Activated effector memory CD4-positive, alpha-beta T cell treated with anti-CD3 and anti-CD28 coated beads, Interleukin-2, amount 50 U/mL, for 16 hours (primary cell): ENCODE measurements around the gene F2RL2.

Experiments
- DNase-seq: peaks from one replicate; pipeline ENCODE4 v3.0.0-alpha.2; 2020

F2RL2 gene

DNA sequence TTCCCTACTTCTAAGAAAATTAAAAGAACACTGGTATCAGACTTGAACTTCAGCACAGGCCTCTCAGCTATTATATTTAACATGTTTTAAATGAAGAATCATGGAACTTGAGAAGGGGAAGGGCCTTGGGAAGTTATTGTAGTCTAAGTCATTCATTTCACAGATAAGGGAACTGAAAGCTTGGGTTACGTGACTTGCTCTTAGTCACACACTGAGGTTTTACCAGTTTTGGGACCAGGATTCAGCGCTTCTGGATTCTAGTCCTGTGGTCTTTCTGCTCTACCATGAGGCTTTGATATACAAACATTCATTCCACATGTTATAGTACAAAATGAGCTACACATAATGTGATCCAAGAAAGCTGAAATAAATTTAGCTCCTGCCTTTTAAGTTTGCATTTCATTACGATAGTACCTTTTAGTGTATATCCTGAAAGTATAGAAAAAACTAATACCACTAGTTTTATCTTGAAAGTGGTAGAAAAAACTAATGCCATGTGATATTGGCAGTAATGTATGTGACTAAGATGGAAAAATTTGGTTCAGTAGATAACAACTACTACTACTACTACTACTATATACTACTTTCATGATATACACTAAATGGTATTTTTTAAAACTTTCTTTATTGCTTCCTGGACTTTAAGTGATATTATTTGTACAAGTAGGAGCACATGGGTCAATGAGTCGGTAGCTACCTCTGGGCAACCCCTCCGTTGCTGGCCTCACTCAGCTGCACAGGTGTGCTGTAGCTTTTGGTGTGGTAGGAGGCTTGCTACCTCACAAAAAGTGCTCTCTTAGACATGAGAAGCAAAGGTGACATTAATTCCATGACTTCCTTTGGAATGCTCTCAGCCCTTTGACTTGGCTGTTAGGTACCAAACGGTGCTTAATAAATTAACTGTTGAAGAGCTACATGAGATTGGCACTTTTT is 40.7 kb downstream of the F2RL2 start:
- DNase-seq = no peak

DNA sequence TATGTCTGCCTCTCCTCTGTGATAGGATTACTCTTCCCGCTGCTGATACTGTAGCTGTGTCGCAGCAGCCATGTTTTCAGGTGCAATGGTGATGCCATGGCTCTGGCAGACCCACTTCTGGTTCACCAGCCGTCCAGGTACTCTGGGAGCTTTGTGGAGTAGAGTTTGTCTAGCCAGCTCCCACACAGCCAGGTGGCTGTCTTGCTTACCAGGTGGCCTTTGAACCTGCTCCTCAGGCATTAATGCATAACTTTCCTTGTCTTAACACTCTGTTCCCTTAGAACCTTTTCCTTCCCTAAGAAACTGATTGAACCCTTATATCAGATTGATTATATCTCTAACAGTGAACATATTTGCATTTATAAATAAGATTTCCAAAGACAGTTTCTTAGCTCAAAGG is 42.2 kb downstream of the F2RL2 start:
- DNase-seq = no peak

DNA sequence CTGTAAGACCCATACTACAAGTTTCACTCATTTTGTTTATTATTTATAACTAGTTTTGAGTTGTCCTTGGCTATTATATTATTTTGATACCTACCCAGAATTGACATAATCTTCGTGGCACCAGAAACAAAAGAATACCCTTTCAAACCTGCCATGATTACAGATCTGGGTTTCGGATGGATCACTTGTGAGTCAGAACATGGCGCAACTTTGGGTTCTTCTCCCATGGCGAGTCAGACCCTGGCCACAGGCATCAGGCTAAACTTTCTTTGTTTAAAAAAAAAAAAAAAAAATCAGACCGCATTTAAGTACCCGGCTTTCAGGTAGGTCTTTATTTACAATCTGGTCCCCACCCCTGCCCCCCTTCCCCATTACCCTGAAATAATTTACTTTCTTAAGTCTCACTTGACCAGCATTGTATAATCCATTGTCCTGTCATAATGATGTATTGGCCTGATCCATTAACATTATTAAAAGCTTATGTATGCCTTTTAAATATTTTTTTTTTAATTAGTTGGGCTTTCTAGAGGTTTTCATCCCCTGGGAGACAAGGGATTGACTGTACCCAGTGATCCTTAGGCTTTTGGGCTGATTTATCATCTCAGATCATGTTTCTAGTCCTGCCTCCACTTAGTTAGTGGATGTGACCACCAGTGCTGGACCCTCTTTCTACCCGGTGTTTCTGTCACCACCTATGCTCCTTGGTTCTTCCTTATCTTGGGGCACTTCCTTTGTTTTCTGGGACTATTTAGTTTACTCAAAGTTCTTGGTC is 43.9 kb downstream of the F2RL2 start:
- no peak for DNase-seq

DNA sequence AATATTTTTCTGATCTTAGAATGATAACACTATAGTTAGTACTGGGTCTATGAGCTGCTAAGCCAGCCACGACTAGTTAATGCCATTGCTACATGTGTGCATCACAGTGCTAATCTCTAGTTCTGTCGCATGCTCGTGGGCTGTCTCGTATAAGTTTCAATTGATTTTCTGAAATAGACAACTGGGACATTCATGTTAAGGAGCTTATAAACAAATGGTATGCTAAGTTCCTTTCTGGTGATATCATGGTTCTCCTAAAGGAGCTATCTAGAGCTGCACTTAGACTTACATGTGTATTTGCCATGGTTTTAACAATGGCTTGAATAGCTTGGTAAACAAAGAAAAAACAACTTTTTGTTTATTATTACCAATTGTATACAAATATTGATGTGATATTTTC is 46.2 kb downstream of the F2RL2 start:
- no peak for DNase-seq

DNA sequence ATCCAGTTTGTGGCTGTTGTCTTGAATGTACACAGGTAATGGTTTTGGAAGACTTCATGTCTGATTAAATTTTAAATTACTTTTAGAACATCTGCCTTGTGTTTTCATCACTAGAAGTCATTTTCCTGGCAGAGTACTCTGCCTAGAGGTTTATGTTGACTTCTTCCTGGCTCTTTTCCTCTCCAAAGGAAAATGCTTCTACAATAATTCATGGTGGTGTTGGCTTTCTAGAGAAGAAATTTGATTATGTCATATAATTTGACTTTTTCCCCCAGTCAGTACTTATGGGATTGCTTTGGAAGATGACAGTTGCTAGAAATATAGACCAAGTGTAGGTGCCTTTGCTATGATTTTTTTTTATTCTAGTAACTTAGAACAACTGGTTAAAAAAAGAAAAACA is 46.8 kb downstream of the F2RL2 start:
- DNase-seq = no peak

DNA sequence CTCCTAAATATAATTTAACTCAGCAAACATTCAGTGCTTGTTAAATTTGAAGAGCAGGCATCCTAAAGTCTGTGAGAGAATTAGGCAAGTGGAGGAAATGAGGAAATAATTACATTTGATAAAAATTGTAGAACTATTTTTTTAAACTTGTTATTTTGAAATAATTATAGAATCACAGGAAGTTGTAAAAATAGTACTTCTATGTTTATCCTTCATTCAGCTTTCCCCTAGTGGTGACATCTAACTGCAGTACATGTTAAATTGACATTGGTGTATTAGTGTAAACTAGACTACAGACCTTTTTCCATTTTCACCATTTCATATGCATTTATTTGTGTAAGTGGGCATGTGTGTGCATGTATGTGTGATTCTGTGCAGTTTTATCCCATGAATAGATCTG is 51.6 kb downstream of the F2RL2 start:
- DNase-seq = no peak

DNA sequence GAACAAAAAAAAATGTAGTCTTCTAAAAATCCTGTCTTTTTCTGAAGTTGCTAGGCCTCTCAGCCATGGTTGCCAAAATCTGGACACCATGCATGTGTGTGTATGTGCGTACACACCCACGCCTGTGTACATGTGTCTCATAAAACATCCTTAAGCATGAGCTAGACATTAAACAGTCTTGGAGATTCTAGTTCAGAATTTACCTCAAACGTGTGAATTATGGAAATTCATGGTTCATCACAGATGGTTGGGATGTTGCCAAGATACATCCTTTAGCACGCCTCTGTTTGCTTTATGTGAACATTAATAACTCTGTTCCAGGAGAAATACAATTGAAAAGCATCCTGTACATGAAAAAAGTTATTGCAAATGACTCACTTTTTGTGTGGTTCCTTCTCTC is 53.0 kb downstream of the F2RL2 start:
- no peak for DNase-seq
